Skeletal muscle satellite cell (primary cell): Measurements from ENCODE around the gene SH2D4B.

Experiments used
- H3K27me3 ChIP-seq: 2 replicates; pipeline ENCODE4 v1.7.0; 2013; ENCODE audit warnings: low read length; ENCODE audit not compliant: control insufficient read depth, insufficient read depth
- H3K36me3 ChIP-seq: 2 replicates; pipeline ENCODE4 v1.7.0; 2013; ENCODE audit warnings: mild to moderate bottlenecking, control low read depth, low read length; ENCODE audit not compliant: insufficient read depth
- H3K4me1 ChIP-seq: 2 replicates; pipeline ENCODE4 v1.7.0; 2013; ENCODE audit warnings: low read length; ENCODE audit not compliant: control insufficient read depth, insufficient read depth
- H3K4me2 ChIP-seq: 2 replicates; pipeline ENCODE4 v1.7.0; 2013; ENCODE audit warnings: mild to moderate bottlenecking, low read length
- H3K4me3 ChIP-seq: 2 replicates; pipeline ENCODE4 v1.7.0; 2013; ENCODE audit warnings: low read length
- H3K9ac ChIP-seq: 2 replicates; pipeline ENCODE4 v1.7.0; 2013; ENCODE audit warnings: mild to moderate bottlenecking, low read depth, low read length, moderate library complexity
- H3K9me3 ChIP-seq: replicated peaks from 2 replicates; pipeline ENCODE4 v1.7.0; 2013; ENCODE audit warnings: mild to moderate bottlenecking, control low read depth, low read length

SH2D4B gene

GRCh38 chr10:80519936-80520650 is 17.6 kb upstream of the SH2D4B start:
- Histone ChIP-seq H3K4me1 (no peaks in the 10 kb centered on the region), H3K36me3 (peaks cover 14% of the 10 kb centered on the region), H3K9ac (no peak overlapping the region), H3K4me2 (no peak overlapping the region), H3K4me3 (no peak overlapping the region), H3K9me3 (no peaks in the 10 kb centered on the region), H3K27me3 (no peaks in the 10 kb centered on the region)

GRCh38 chr10:80520661-80521470 is 16.8 kb upstream of the SH2D4B start:
- Histone ChIP-seq H3K4me1 (no peaks in the 10 kb centered on the region), H3K4me3 (no peak overlapping the region), H3K9me3 (no peaks in the 10 kb centered on the region), H3K4me2 (no peak overlapping the region), H3K36me3 (peaks cover 14% of the 10 kb centered on the region), H3K27me3 (no peaks in the 10 kb centered on the region), H3K9ac (no peak overlapping the region)

- no peaks in the 10 kb centered on the region for H3K4me1 ChIP-seq
- H3K4me3 ChIP-seq = no peak overlapping the region
- H3K27me3 ChIP-seq = no peaks in the 10 kb centered on the region
- H3K9ac ChIP-seq = no peak overlapping the region
- H3K9me3 ChIP-seq = no peaks in the 10 kb centered on the region
- H3K4me2 ChIP-seq = no peak overlapping the region
- peaks cover 11% of the 10 kb centered on the region for H3K36me3 ChIP-seq
Measured at GRCh38 chr10:80522756-80523363, 14.8 kb upstream of the SH2D4B start.

- H3K4me3 ChIP-seq = no peak overlapping the region
- H3K4me1 ChIP-seq = no peaks in the 10 kb centered on the region
- H3K9ac ChIP-seq = no peak overlapping the region
Measured at GRCh38 chr10:80523773-80524172, 13.9 kb upstream of the SH2D4B start.

GRCh38 chr10:80524190-80524909 is 13.4 kb upstream of the SH2D4B start:
- Histone ChIP-seq H3K27me3 (no peaks in the 10 kb centered on the region), H3K9me3 (no peaks in the 10 kb centered on the region), H3K4me3 (no peak overlapping the region), H3K4me2 (no peak overlapping the region), H3K36me3 (peaks cover 7% of the 10 kb centered on the region), H3K4me1 (no peaks in the 10 kb centered on the region), H3K9ac (no peak overlapping the region)

More at GRCh38 chr10:80523773-80524172, 13.9 kb upstream of the SH2D4B start:
- Histone ChIP-seq H3K4me2 (no peak overlapping the region), H3K9me3 (no peaks in the 10 kb centered on the region), H3K27me3 (no peaks in the 10 kb centered on the region), H3K36me3 (peaks cover 7% of the 10 kb centered on the region)

GRCh38 chr10:80526218-80526617 is 11.5 kb upstream of the SH2D4B start:
- no peaks in the 10 kb centered on the region for H3K9me3 ChIP-seq
- no peaks in the 10 kb centered on the region for H3K27me3 ChIP-seq
- H3K36me3 ChIP-seq = peaks cover 1% of the 10 kb centered on the region
- H3K4me3 ChIP-seq = no peak overlapping the region
- H3K9ac ChIP-seq = no peak overlapping the region
- H3K4me2 ChIP-seq = no peak overlapping the region
- no peaks in the 10 kb centered on the region for H3K4me1 ChIP-seq

- Histone ChIP-seq H3K4me2 (no peak overlapping the region), H3K36me3 (no peaks in the 10 kb centered on the region), H3K9ac (no peak overlapping the region), H3K4me3 (no peak overlapping the region), H3K4me1 (no peaks in the 10 kb centered on the region), H3K9me3 (no peaks in the 10 kb centered on the region), H3K27me3 (no peaks in the 10 kb centered on the region)
Measured at GRCh38 chr10:80526742-80527141, 11.0 kb upstream of the SH2D4B start.

- H3K4me1 ChIP-seq = no peaks in the 10 kb centered on the region
- H3K4me2 ChIP-seq = no peak overlapping the region
- no peaks in the 10 kb centered on the region for H3K27me3 ChIP-seq
- H3K9me3 ChIP-seq = no peaks in the 10 kb centered on the region
- H3K9ac ChIP-seq = no peak overlapping the region
- H3K4me3 ChIP-seq = no peak overlapping the region
- no peaks in the 10 kb centered on the region for H3K36me3 ChIP-seq
Measured at GRCh38 chr10:80528185-80528700, 9.5 kb upstream of the SH2D4B start.

- no peak overlapping the region for H3K4me2 ChIP-seq
- no peaks in the 10 kb centered on the region for H3K4me1 ChIP-seq
- H3K27me3 ChIP-seq = no peaks in the 10 kb centered on the region
- H3K4me3 ChIP-seq = no peak overlapping the region
- H3K9ac ChIP-seq = no peak overlapping the region
- H3K36me3 ChIP-seq = no peaks in the 10 kb centered on the region
- no peaks in the 10 kb centered on the region for H3K9me3 ChIP-seq
Measured at GRCh38 chr10:80528901-80529300, 8.8 kb upstream of the SH2D4B start.

- no peaks in the 10 kb centered on the region for H3K9me3 ChIP-seq
- H3K4me3 ChIP-seq = no peak overlapping the region
- H3K36me3 ChIP-seq = no peaks in the 10 kb centered on the region
- H3K27me3 ChIP-seq = no peaks in the 10 kb centered on the region
- H3K9ac ChIP-seq = no peak overlapping the region
- no peaks in the 10 kb centered on the region for H3K4me1 ChIP-seq
- no peak overlapping the region for H3K4me2 ChIP-seq
Measured at GRCh38 chr10:80529604-80530003, 8.1 kb upstream of the SH2D4B start.

- no peak overlapping the region for H3K9ac ChIP-seq
- H3K4me1 ChIP-seq = no peaks in the 10 kb centered on the region
- H3K36me3 ChIP-seq = no peaks in the 10 kb centered on the region
- H3K9me3 ChIP-seq = no peaks in the 10 kb centered on the region
- H3K4me2 ChIP-seq = no peak overlapping the region
- H3K27me3 ChIP-seq = no peaks in the 10 kb centered on the region
- H3K4me3 ChIP-seq = no peak overlapping the region
Measured at GRCh38 chr10:80530251-80530650, 7.5 kb upstream of the SH2D4B start.
